ENCODE results near the gene RPA3. TPM values are rescaled to one million over a fixed set of nuclear protein-coding genes. Genes with fewer than 3 reads are reported as not detected.

The RPA3 gene
- total RNA-seq, 1 donor from 2014 or later: 18.4 TPM

DNA sequence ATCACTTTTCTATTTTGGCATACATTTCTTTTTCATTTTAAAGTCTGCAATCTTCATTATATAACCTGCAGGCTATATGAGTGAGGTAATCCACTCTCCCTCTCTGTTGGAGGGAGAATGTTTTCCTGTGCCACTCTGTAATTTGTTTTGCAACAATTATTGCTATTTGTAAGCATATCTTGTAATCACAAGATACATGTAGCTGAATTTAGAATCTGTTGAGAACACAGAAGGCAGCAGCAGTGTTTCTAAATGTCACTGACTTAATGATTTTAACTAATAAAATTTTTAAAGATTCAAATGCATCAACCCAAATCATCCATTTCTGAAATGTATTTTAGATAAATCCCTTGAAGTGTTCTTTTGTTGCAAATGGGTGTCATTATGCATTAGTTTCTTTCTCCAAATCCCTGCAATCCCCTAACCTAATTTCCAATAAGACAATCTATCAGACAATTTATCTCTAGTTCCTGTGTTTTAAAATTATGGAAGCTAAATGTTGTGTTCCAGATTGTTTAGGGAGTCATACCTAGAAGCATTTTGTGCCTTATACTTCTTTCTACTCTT, 97.7 kb downstream of the RPA3 start:
- no peak for DNase-seq (ENCODE audit: low spot score)
- intact Hi-C loops (cut with DNase I): no loop called here

DNA sequence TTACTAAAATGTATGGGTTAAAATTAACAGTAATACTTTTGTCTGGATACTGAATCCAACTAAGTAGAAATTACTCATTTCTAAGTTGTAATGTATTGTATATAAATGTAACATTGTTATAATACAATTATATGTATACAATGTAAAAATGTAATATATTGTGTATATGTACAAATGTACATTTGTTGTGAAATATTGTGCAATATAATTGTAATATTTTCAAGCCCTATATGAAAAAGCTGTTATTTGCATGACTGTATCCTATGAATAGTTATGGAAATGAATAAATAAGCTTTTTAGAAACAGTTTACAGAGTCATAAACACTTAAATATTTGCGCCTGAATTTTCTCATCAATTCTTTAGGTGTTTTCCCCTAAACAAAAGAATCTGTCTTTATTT, 98.2 kb downstream of the RPA3 start:
- no peak for DNase-seq (ENCODE audit: low spot score)
- intact Hi-C loops (cut with DNase I): no loop called here

DNA sequence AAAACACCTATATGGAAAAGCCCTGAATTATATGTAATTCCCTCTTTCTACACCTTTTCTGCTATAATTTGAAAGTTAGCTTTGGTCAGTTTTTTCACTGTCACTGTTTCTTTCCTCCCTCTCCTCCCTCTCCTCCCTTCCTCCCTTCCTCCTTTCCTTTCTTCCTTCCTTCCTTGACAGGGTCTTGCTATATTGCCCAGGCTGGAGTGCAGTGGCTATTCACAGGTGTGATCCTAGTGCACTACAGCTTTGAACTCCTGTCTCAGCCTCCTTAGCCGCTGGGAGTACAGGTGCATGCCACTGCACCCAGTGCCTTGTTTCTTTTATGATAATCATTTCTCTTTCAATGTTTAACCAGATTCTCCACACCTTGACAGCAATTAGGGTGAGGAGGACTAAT, 100.0 kb downstream of the RPA3 start:
- intact Hi-C loops (cut with DNase I): no loop called here
- no peak for DNase-seq (ENCODE audit: low spot score)

DNA sequence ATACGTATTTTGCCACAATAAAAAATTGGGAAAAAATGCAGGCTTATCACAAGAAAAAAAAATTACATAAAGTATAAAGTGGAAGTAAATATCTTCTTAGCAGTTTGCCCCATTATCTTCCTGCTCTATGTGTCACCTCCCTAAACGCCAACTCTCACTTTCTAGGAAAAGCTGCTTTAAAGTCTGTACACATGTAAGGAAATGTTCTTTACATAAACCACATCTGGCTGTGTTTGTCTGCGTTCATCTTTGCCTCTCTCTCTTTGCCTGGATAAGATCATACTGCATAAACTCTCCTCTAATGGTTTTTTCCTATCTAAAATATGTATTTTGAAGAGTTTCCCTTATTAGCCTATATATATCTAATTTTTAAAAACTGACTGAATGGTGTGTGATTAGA, 100.9 kb downstream of the RPA3 start:
- no peak for DNase-seq (ENCODE audit: low spot score)
- intact Hi-C loops (cut with DNase I): no loop called here

DNA sequence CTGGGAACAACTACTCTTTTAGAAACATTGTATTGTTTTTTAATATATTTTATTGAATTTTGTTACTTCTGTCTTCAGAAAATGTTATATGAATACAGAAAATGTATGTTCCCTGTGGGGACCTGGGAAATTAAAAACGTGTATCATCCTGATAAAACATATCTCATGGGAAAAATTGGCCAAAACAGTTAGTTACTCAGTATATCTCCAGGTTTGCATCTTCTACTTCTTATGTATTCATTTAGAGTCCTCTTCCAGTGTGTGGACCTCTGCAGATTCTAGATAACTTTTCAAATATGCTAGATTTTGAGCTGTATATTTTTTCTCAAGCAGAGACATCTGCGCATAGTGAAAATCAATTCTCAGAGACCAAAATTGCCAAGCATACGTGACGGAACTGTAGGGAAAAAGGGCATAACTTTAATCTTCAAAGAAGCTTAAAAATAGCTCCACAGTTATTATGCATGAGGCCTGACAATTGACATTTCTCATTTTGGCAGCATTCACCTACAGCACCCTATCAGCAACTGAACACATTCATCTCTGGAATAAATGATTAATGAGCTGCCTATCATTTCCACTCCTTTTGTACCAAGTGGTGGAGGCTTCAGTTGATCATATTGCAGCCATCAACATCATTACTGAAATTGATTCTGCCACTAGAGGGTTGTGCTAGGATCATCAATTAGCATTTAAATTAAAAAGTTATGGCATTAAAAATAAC, 104.2 kb downstream of the RPA3 start:
- no peak for DNase-seq (ENCODE audit: low spot score)
- intact Hi-C loops (cut with DNase I): no loop called here

DNA sequence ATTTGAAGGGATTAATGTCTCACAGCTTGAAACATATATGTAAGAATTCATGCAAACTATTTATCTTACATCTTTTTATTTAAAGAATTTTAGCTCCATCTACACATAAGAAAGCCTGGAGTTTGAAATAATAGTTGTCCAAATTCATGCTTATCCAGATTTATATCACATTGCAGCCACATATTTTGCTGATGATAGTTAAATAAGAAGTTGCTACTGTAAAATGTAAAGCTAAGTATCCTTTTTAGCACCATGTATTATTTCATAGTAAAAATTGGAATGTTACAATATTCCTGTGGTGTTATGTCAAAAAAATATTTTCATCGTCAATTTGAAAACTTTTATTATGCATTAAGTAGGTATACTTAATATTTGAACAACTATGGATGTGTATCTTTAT, 105.2 kb downstream of the RPA3 start:
- DNase-seq (ENCODE audit: low spot score): no peak
- intact Hi-C loops (cut with DNase I): no loop called here

DNA sequence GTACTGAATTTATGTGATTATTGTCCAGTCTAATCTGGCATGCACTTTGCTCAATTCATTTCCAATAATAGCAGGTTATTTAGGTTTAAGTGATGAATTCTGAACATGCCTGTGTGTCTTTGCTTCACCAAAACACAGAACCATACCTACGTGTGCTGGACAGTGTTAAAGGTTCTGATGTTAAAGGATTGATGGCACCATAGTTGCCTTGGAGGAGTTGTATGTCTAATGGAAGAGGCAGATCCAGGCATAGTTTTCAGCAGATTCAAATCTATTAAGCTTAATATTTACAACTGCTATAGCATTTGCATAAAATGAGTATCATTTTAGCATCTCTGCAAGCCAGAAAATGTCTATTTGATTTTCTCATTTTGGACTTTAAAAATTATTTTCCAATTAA, 105.9 kb downstream of the RPA3 start:
- no peak for DNase-seq (ENCODE audit: low spot score)
- intact Hi-C loops (cut with DNase I): no loop called here

DNA sequence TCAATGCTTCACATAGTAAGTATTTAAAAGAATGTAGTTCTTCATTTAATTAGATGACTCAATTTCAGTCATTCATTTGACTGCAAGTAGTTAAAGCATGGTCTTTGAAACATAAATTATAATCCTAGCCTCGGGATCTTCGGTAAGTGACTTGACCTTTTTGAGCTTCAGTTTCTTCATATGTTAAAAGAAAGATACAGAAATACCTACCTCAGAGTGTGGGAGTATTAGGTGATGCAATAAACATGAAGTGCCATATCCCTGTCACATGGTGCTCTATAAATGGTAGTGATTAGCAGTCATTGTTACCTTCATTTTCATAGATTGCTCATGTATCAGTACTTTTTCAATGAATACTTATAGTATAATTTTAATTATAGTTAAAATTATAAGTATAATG, 109.1 kb downstream of the RPA3 start:
- intact Hi-C loops (cut with DNase I): no loop called here
- no peak for DNase-seq (ENCODE audit: low spot score)

DNA sequence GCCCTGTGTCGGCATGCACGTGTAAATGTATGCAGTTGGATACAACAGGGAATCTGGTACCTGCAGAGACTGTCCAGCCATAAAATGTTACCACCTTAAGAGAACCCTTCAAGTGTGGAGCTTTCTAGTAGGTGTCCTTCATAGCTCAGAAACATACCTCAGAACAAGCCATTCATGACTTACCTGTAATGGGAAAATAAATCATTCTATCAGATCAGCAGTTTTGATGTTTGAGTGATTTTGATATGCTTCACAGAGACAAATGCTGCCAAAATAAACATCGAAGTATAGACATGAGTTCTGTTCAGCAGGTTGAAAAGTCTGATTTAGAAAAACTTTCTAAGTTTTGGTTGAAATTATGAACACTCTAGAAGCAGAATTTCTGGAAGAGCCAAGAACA, 111.4 kb downstream of the RPA3 start:
- intact Hi-C loops (cut with DNase I): no loop called here
- DNase-seq (ENCODE audit: low spot score): no peak

DNA sequence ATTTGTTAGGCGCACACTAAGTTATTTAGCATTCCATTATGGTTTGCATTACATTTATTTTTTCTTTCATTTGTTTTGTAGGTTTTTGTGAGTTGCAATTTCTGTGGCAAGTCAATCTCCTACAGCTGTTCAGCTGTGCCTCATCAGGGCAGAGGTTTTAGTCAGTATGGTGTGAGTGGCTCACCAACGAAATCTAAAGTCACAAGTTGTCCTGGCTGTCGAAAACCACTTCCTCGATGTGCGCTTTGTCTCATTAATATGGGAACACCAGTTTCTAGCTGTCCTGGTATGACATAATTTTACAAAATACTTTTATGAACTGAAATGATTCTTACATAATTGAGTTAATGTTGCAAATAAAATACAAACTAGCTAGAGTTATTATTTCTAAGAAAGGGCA, 122.2 kb downstream of the RPA3 start:
- intact Hi-C loops (cut with DNase I): loop anchor here (5.0 to 10.0 kb wide), 2 partner anchors 619 to 701 kb away; no protein-coding TSS in a partner anchor
- DNase-seq (ENCODE audit: low spot score): no peak

DNA sequence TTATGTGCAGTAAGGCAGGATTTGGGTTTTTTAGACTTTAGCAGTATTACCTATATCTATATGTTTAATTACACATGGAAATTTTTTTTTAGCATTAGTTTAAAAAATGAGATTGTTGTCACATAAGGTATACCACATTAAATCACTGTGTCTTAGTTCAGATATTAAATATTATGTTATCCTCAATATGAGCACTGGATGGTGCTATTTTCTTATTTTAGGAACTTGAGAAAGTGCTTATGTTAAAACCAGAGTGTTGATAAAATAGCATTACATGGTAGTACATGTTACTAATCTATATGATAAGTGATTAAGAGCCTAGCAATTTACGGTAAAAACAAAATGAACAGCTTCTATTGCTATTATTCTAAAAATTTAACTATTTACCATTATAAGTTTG, 123.0 kb downstream of the RPA3 start:
- intact Hi-C loops (cut with DNase I): loop anchor here (5.0 to 10.0 kb wide), 2 partner anchors 619 to 702 kb away; no protein-coding TSS in a partner anchor
- DNase-seq (ENCODE audit: low spot score): no peak

Other genes starting within 250 kb of the RPA3 start
- gene COL28A1, start 182.7 kb downstream of the RPA3 start, total RNA-seq: 0.51 TPM
- 24.9 TPM for gene MIOS, start 151.7 kb downstream of the RPA3 start, total RNA-seq
- 16.3 TPM for gene UMAD1, start 77.9 kb downstream of the RPA3 start, total RNA-seq